NCI-H446 (cell line): ENCODE measurements around the gene PRKX.
"Not testable (repeated sequence)": the region's sequence is repeated elsewhere in the genome, so short reads cannot be mapped to it uniquely, and the experiment has no call there.

ENCODE experiments used
- DNase-seq, 2 experiments: peaks; one replicate each; lab custom pipeline; 2025; lab: John Stamatoyannopoulos, UW

PRKX gene

GRCh38 chrX:3577551-3577950 lies 135.9 kb downstream of the PRKX start:
- no peak for DNase-seq

- DNase-seq, result peak; percentile 6 to 52
These were observed 136.5 kb downstream of the PRKX start for GRCh38 chrX:3576886-3577501.

GRCh38 chrX:3567686-3568085 lies 145.8 kb downstream of the PRKX start:
- DNase-seq, result no peak

GRCh38 chrX:3563451-3563850 lies 150.0 kb downstream of the PRKX start:
- DNase-seq, result no peak

- DNase-seq, result not testable (repeated sequence)
These were observed 153.4 kb downstream of the PRKX start for GRCh38 chrX:3560010-3560409.
